HG02884 (cell line): Measurements from ENCODE around the gene ABHD8.
A peak's percentile ranks its signal among the peaks of the same experiment; 100 is the strongest.

Experiments used
- ATAC-seq: cut with Tn5 transposase; IDR thresholded peaks from one replicate; pipeline ENCODE4 v1.9.1; 2021; ENCODE audit warnings: mild to moderate bottlenecking, moderate library complexity; ENCODE audit not compliant: unreplicated experiment

Gene ABHD8

GRCh38 chr19:17323300-17323963 is 20.2 kb upstream of the ABHD8 start:
- ATAC-seq: no peak

- no peak for ATAC-seq
Observed at GRCh38 chr19:17322854-17323253, 19.6 kb upstream of the ABHD8 start.

- ATAC-seq: no peak
Observed at GRCh38 chr19:17321655-17322489, 18.6 kb upstream of the ABHD8 start.

GRCh38 chr19:17320435-17320834 is 17.2 kb upstream of the ABHD8 start:
- ATAC-seq: no peak

GRCh38 chr19:17319473-17320238 is 16.4 kb upstream of the ABHD8 start:
- no peak for ATAC-seq

- no peak for ATAC-seq
Observed at GRCh38 chr19:17318966-17319365, 15.7 kb upstream of the ABHD8 start.

GRCh38 chr19:17314007-17314593 is 10.9 kb upstream of the ABHD8 start:
- ATAC-seq: no peak

- ATAC-seq: no peak
Observed at GRCh38 chr19:17312189-17313113, 9.2 kb upstream of the ABHD8 start.

GRCh38 chr19:17311455-17312188 is 8.4 kb upstream of the ABHD8 start:
- ATAC-seq: no peak

GRCh38 chr19:17309965-17310461 is 6.8 kb upstream of the ABHD8 start:
- no peak for ATAC-seq

- peak; percentile 53 for ATAC-seq
Observed at GRCh38 chr19:17309198-17309964, 6.2 kb upstream of the ABHD8 start, which contains the start of gene DDA1. Gene DDA1, plus strand, starts transcription at chr19:17309563. Its CDS starts 92 bp downstream, at chr19:17309655.

- no peak for ATAC-seq
Observed at GRCh38 chr19:17307876-17308377, 4.7 kb upstream of the ABHD8 start.

- ATAC-seq: no peak
Observed at GRCh38 chr19:17306285-17306714, 3.1 kb upstream of the ABHD8 start.

- ATAC-seq: peak; percentile 40
Observed at GRCh38 chr19:17305517-17306284, 2.5 kb upstream of the ABHD8 start, which contains the start of gene MRPL34. Gene MRPL34, plus strand, starts transcription at chr19:17305872. Its CDS starts 21 bp downstream, at chr19:17305893.

GRCh38 chr19:17305216-17305516 is 1.9 kb upstream of the ABHD8 start:
- no peak for ATAC-seq

- ATAC-seq: no peak
Observed at GRCh38 chr19:17304386-17305215, 1.4 kb upstream of the ABHD8 start.

GRCh38 chr19:17303940-17304267 is 679 bp upstream of the ABHD8 start:
- no peak for ATAC-seq
